Measurements from ENCODE around the gene WWTR1. TPM values are rescaled to one million over a fixed set of nuclear protein-coding genes. Genes with fewer than 3 reads are reported as not detected.

Gene WWTR1
- total RNA-seq, 1 experiment from 2014 or later, result 25.5 TPM

- Mint-ChIP-seq H3K27me3 (ENCODE audit: low read depth) (no peaks in the 10 kb centered on the region), H3K9me3 (no peaks in the 10 kb centered on the region), H3K4me3 (no peak overlapping the region), H3K4me1 (no peaks in the 10 kb centered on the region; the same call in 1 of the 2 replicates), H3K27ac (no peak overlapping the region), H3K36me3 (no peaks in the 10 kb centered on the region)
- DNase-seq (ENCODE audit: low spot score) (no peak), ATAC-seq (no peak)
- CTCF ChIA-PET, result interaction anchor here (0.6 to 2.3 kb wide), 4 partner anchors 210 to 538 kb away, joined by 3 to 6 read pairs (median 3); no protein-coding TSS in a partner anchor
- POLR2A ChIA-PET, result no interaction called here
- TF ChIP-seq ATF1 (CRISPR knock-in tag; IDR thresholded peaks at IDR 0.05) (no peak), SOX15 (CRISPR knock-in tag; IDR thresholded peaks at IDR 0.05) (no peak), MYBL2 (CRISPR knock-in tag; IDR thresholded peaks at IDR 0.05) (no peak), ESRRA (CRISPR knock-in tag; IDR thresholded peaks at IDR 0.05; ENCODE audit: borderline replicate concordance) (no peak), RORB (CRISPR knock-in tag; IDR thresholded peaks at IDR 0.05) (no peak), ZNF219 (CRISPR knock-in tag; IDR thresholded peaks at IDR 0.05; ENCODE audit: borderline replicate concordance) (no peak)
Measured at GRCh38 chr3:149507491-149508324, 150.1 kb downstream of the WWTR1 start.

- Mint-ChIP-seq H3K27ac (no peak overlapping the region), H3K27me3 (ENCODE audit: low read depth) (no peaks in the 10 kb centered on the region), H3K36me3 (no peaks in the 10 kb centered on the region), H3K9me3 (no peaks in the 10 kb centered on the region), H3K4me3 (no peak overlapping the region), H3K4me1 (no peaks in the 10 kb centered on the region)
- POLR2A ChIA-PET, result no interaction called here
- CTCF ChIA-PET, result interaction anchor here (0.6 to 2.3 kb wide), 3 partner anchors 210 to 537 kb away, joined by 3 to 6 read pairs (median 3); no protein-coding TSS in a partner anchor
- no peak for ATAC-seq
- no peak for TF ChIP-seq MAX (CRISPR knock-in tag; IDR thresholded peaks at IDR 0.05)
- TF ChIP-seq HMGA2 (CRISPR knock-in tag; IDR thresholded peaks at IDR 0.05), result no peak
- DNase-seq (ENCODE audit: low spot score), result no peak
Measured at GRCh38 chr3:149506965-149507364, 150.9 kb downstream of the WWTR1 start.

- Mint-ChIP-seq H3K27ac (no peak overlapping the region), H3K4me1 (no peaks in the 10 kb centered on the region; the same call in none of the 2 replicates), H3K4me3 (no peak overlapping the region), H3K27me3 (ENCODE audit: low read depth) (no peaks in the 10 kb centered on the region), H3K9me3 (no peaks in the 10 kb centered on the region), H3K36me3 (no peaks in the 10 kb centered on the region)
- TF ChIP-seq MXD4 (CRISPR knock-in tag; IDR thresholded peaks at IDR 0.05; ENCODE audit: borderline replicate concordance) (no peak), ATF1 (CRISPR knock-in tag; IDR thresholded peaks at IDR 0.05) (no peak)
- ChIA-PET CTCF (interaction anchor here (2.3 kb wide), 1 partner anchor 302 kb away, joined by 6 read pairs; no protein-coding TSS in a partner anchor), POLR2A (no interaction called here)
- no peak for DNase-seq (ENCODE audit: low spot score)
- ATAC-seq, result no peak
Measured at GRCh38 chr3:149506540-149506939, 151.3 kb downstream of the WWTR1 start.

GRCh38 chr3:149502438-149502837 lies 155.4 kb downstream of the WWTR1 start:
- no peak for ATAC-seq
- H3K36me3 Mint-ChIP-seq, result no peaks in the 10 kb centered on the region
- no peak for DNase-seq (ENCODE audit: low spot score)
- H3K27ac Mint-ChIP-seq, result no peak overlapping the region
- POLR2A ChIA-PET, result no interaction called here
- no peaks in the 10 kb centered on the region; the same call in 1 of the 2 replicates for H3K27me3 Mint-ChIP-seq (ENCODE audit: low read depth)
- peaks cover 4% of the 10 kb centered on the region for H3K4me1 Mint-ChIP-seq
- H3K9me3 Mint-ChIP-seq, result no peaks in the 10 kb centered on the region
- CTCF ChIA-PET, result interaction anchor here (0.9 to 2.0 kb wide), 6 partner anchors 10 to 306 kb away, joined by 3 to 11 read pairs (median 7); partner anchors contain the start of gene COMMD2
- H3K4me3 Mint-ChIP-seq, result no peak overlapping the region
- TF ChIP-seq AFF4 (CRISPR knock-in tag; IDR thresholded peaks at IDR 0.05; ENCODE audit: borderline replicate concordance) (no peak), NR2C2 (CRISPR knock-in tag; IDR thresholded peaks at IDR 0.05) (no peak), AR (CRISPR knock-in tag; IDR thresholded peaks at IDR 0.05) (no peak), USF1 (CRISPR knock-in tag; IDR thresholded peaks at IDR 0.05) (no peak), FOXP4 (CRISPR knock-in tag; IDR thresholded peaks at IDR 0.05) (no peak), E2F4 (CRISPR knock-in tag; IDR thresholded peaks at IDR 0.05; ENCODE audit: borderline replicate concordance, low read depth) (no peak), NFYB (CRISPR knock-in tag; conservative IDR thresholded peaks at IDR 0.05; ENCODE audit: low read depth) (no peak), JUN (CRISPR knock-in tag; IDR thresholded peaks at IDR 0.05) (no peak)

Measured in WTC11 (cell line).